BE2C (cell line): Measurements from ENCODE around the gene ATXN7L1.

Source experiments
- DNase-seq: peaks from one replicate; pipeline ENCODE4 v3.0.0-alpha.2; 2020
- H3K27me3 ChIP-seq: fragments of 250-450 bp; sonication (Bioruptor Pico); 2 replicates; pipeline ENCODE4 v1.5.1; 2020; ENCODE audit warnings: mild to moderate bottlenecking
- H3K36me3 ChIP-seq: fragments of 250-450 bp; sonication (Bioruptor Pico); 2 replicates; pipeline ENCODE4 v1.5.1; 2020; ENCODE audit warnings: mild to moderate bottlenecking
- H3K4me1 ChIP-seq: fragments of 250-450 bp; sonication (Bioruptor Pico); 2 replicates; pipeline ENCODE4 v1.5.1; 2020
- H3K4me3 ChIP-seq: 2 replicates; pipeline ENCODE4 v1.5.1; 2011; ENCODE audit warnings: low read depth, low read length
- H3K9me3 ChIP-seq: fragments of 250-450 bp; sonication (Bioruptor Pico); 2 replicates; pipeline ENCODE4 v1.5.1; 2020
- TF ChIP-seq, protein P1 (sequence below): IDR thresholded peaks from 2 replicates; pipeline ENCODE4 v1.5.1; 2012; ENCODE audit warnings: mild to moderate bottlenecking, low read depth, low read length

The ATXN7L1 gene

GRCh38 chr7:105811189-105811847 is 65.1 kb downstream of the ATXN7L1 start:
- no peaks in the 10 kb centered on the region for H3K27me3 ChIP-seq
- no peaks in the 10 kb centered on the region for H3K36me3 ChIP-seq
- H3K4me3 ChIP-seq: no peak overlapping the region
- DNase-seq: no peak
- TF ChIP-seq, protein P1, sequence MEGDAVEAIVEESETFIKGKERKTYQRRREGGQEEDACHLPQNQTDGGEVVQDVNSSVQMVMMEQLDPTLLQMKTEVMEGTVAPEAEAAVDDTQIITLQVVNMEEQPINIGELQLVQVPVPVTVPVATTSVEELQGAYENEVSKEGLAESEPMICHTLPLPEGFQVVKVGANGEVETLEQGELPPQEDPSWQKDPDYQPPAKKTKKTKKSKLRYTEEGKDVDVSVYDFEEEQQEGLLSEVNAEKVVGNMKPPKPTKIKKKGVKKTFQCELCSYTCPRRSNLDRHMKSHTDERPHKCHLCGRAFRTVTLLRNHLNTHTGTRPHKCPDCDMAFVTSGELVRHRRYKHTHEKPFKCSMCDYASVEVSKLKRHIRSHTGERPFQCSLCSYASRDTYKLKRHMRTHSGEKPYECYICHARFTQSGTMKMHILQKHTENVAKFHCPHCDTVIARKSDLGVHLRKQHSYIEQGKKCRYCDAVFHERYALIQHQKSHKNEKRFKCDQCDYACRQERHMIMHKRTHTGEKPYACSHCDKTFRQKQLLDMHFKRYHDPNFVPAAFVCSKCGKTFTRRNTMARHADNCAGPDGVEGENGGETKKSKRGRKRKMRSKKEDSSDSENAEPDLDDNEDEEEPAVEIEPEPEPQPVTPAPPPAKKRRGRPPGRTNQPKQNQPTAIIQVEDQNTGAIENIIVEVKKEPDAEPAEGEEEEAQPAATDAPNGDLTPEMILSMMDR: no peak
- H3K9me3 ChIP-seq: no peaks in the 10 kb centered on the region
- no peaks in the 10 kb centered on the region for H3K4me1 ChIP-seq

- Histone ChIP-seq H3K9me3 (no peaks in the 10 kb centered on the region), H3K4me3 (no peak overlapping the region), H3K27me3 (no peaks in the 10 kb centered on the region), H3K36me3 (no peaks in the 10 kb centered on the region), H3K4me1 (no peaks in the 10 kb centered on the region)
- DNase-seq: no peak
- TF ChIP-seq, protein P1: no peak
These were observed 65.8 kb downstream of the ATXN7L1 start for GRCh38 chr7:105810556-105810955.

DNA sequence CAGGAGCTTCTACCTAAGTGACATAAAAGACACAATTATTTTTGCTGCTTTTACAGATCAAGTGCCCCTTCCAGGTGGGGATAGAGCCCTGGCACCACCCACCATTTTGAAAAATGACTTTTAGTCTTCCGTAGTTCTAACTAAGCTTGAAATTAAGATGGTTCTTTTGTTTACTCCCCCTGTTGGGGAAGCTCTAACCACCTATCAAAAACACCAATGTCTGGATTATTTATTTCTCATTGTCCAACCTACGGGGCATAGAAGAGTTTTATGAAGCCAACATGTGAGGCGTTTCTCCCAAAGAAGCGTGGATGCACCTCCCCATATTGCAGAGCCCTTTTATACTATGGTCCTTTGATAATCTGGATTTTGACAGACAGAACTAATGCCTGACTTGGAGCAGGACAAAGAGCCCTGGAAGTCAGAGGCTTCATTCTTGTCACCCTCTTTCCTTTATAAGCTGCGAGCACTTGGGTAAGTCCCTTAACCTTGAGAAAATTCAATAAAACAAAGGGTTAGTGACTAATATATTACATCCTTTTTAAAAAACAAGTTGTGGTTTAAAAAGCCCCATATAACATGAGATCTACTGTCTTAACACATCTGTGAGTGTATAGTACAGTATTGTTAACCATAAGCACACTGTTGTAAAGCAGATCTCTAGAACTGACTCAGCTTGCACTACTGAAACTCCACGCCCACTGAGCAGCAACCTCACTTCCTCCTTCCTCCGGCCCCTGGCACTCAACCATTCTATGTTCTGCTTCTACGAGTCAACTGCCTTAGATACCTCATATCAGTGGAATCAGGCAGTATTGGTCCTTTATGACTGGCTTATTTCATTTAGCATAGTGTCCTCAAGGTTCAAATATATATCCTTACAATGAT is 67.5 kb downstream of the ATXN7L1 start:
- no peak for DNase-seq
- H3K36me3 ChIP-seq: no peaks in the 10 kb centered on the region
- H3K9me3 ChIP-seq: no peaks in the 10 kb centered on the region
- no peak overlapping the region for H3K4me3 ChIP-seq
- H3K4me1 ChIP-seq: no peaks in the 10 kb centered on the region
- TF ChIP-seq, protein P1: no peak
- no peaks in the 10 kb centered on the region for H3K27me3 ChIP-seq

DNA sequence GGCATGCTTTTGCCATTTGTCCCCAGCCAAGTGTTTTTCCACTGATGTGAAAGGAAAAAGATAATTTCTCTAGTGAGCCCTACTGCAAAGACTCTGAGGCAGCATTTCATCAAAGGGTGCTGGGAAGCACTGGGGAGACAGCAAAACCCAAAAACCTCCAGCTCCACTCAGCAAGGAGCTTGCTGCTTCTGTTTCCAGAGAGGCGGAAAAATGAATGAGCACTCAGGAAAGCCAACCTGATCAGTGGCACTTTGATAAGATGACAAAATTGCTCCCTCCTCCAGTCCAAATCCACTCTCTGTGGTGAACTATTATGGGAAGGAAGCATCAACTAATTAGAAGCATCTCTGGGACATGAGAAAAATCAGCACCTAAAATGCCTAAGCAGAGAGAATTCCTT is 68.2 kb downstream of the ATXN7L1 start:
- TF ChIP-seq, protein P1: no peak
- H3K4me3 ChIP-seq: no peak overlapping the region
- no peaks in the 10 kb centered on the region for H3K36me3 ChIP-seq
- H3K9me3 ChIP-seq: no peaks in the 10 kb centered on the region
- H3K27me3 ChIP-seq: no peaks in the 10 kb centered on the region
- no peaks in the 10 kb centered on the region for H3K4me1 ChIP-seq
- DNase-seq: no peak

- TF ChIP-seq, protein P1: no peak
- no peak for DNase-seq
- H3K4me1 ChIP-seq: no peaks in the 10 kb centered on the region
These were observed 69.0 kb downstream of the ATXN7L1 start for GRCh38 chr7:105807448-105807762.

More at GRCh38 chr7:105807448-105807762, 69.0 kb downstream of the ATXN7L1 start:
- H3K4me3 ChIP-seq: no peak overlapping the region
- no peaks in the 10 kb centered on the region for H3K36me3 ChIP-seq
- H3K9me3 ChIP-seq: no peaks in the 10 kb centered on the region
- no peaks in the 10 kb centered on the region for H3K27me3 ChIP-seq
